Measurements from ENCODE around the gene NEK11.

DNA sequence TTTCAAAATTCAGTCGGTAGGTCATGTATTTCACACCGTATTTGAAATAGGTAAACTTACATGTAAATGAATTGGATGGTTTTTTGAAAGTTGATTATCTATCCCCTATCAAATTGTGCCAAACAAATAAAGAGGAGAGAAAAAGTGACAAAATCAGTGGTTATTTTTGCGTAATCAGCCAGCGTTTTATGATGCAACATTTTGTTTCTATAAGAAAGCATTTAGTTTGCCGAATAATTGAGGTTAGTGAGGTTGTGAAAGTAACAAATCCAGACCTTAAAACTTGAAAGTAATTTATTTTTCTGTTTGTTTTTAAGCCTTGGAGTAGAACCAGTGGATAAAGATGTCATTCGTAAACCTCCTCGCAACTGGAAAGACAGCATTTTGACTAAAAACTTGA lies 29.4 kb upstream of the NEK11 start:
- TF ChIP-seq, protein P1, sequence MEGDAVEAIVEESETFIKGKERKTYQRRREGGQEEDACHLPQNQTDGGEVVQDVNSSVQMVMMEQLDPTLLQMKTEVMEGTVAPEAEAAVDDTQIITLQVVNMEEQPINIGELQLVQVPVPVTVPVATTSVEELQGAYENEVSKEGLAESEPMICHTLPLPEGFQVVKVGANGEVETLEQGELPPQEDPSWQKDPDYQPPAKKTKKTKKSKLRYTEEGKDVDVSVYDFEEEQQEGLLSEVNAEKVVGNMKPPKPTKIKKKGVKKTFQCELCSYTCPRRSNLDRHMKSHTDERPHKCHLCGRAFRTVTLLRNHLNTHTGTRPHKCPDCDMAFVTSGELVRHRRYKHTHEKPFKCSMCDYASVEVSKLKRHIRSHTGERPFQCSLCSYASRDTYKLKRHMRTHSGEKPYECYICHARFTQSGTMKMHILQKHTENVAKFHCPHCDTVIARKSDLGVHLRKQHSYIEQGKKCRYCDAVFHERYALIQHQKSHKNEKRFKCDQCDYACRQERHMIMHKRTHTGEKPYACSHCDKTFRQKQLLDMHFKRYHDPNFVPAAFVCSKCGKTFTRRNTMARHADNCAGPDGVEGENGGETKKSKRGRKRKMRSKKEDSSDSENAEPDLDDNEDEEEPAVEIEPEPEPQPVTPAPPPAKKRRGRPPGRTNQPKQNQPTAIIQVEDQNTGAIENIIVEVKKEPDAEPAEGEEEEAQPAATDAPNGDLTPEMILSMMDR (IDR thresholded peaks at IDR 0.05): no peak
- TF ChIP-seq POLR2A (IDR thresholded peaks at IDR 0.05): no peak

Data from uterus (tissue), 2 donors.